OCI-LY7 (cell line): ENCODE results near the gene TMEM200B. TPM values are rescaled to one million over a fixed set of nuclear protein-coding genes. Genes with fewer than 3 reads are reported as not detected.

Experiments used
- Bru-seq: library from RNA; stranded (reverse); fragments of 400-500 nt; gene quantifications from one replicate; lab custom pipeline; 2021; lab: Mats Ljungman, UMichigan
- BruChase-seq, 2 experiments: library from RNA; stranded (reverse); fragments of 400-500 nt; gene quantifications; one replicate each; lab custom pipeline; 2021; lab: Mats Ljungman, UMichigan
- BruUV-seq: library from RNA; stranded (reverse); fragments of 400-500 nt; replicated peaks from 2 replicates; lab custom pipeline; 2021; lab: Mats Ljungman, UMichigan
- CTCF ChIA-PET: fragments of 300-600 bp; sonication (Branson Sonifier 250); formaldehyde crosslinking; loops from one replicate; lab custom pipeline; 2022; ENCODE audit warnings: antibody characterized with exemption; ENCODE audit not compliant: unreplicated experiment; lab: Charles Lee
- POLR2A ChIA-PET: fragments of 300-600 bp; sonication (Branson Sonifier 250); formaldehyde crosslinking; loops from one replicate; lab custom pipeline; 2022; ENCODE audit warnings: antibody characterized with exemption; lab: Charles Lee
- DNase-seq: peaks from one replicate; pipeline ENCODE4 v3.0.0-alpha.2; 2015; ENCODE audit warnings: low spot score
- H2AFZ ChIP-seq: fragments of 200-600 bp; sonication (generic), shearing (Covaris generic); 2 replicates; pipeline ENCODE4 v1.6.1; 2014; ENCODE audit warnings: mild to moderate bottlenecking, antibody characterized with exemption, low read length, moderate library complexity
- H3K27ac ChIP-seq: fragments of 200-600 bp; sonication (generic); 2 replicates; pipeline ENCODE4 v1.5.1; 2014; ENCODE audit warnings: mixed run types, low read depth, mild to moderate bottlenecking, moderate library complexity, low read length, inconsistent platforms; ENCODE audit not compliant: poor library complexity, severe bottlenecking
- H3K36me3 ChIP-seq: fragments of 200-600 bp; sonication (generic); 2 replicates; pipeline ENCODE4 v1.6.1; 2014; ENCODE audit warnings: mild to moderate bottlenecking, antibody characterized with exemption, low read length, moderate library complexity, mixed read lengths; ENCODE audit not compliant: insufficient read depth
- H3K4me1 ChIP-seq: fragments of 200-600 bp; sonication (generic); 2 replicates; pipeline ENCODE4 v1.5.1; 2014; ENCODE audit warnings: mild to moderate bottlenecking, low read length; ENCODE audit not compliant: insufficient read depth, poor library complexity, severe bottlenecking
- H3K4me2 ChIP-seq: fragments of 200-600 bp; sonication (generic); 2 replicates; pipeline ENCODE4 v1.6.1; 2014; ENCODE audit warnings: mild to moderate bottlenecking, low read length
- H3K4me3 ChIP-seq: fragments of 200-600 bp; sonication (generic); 2 replicates; pipeline ENCODE4 v1.5.1; 2014; ENCODE audit warnings: mild to moderate bottlenecking, low read depth, low read length; ENCODE audit not compliant: poor library complexity, severe bottlenecking
- H3K79me2 ChIP-seq: fragments of 200-600 bp; sonication (generic); 2 replicates; pipeline ENCODE4 v1.6.1; 2016; ENCODE audit warnings: low read depth, mild to moderate bottlenecking, low read length, moderate library complexity, mixed read lengths; ENCODE audit not compliant: insufficient read depth
- H3K9me2 ChIP-seq: fragments of 200-600 bp; sonication (generic); 2 replicates; pipeline ENCODE4 v1.6.1; 2016; ENCODE audit warnings: mild to moderate bottlenecking, low read length, mixed read lengths; ENCODE audit not compliant: insufficient read depth
- H3K9me3 ChIP-seq: fragments of 200-600 bp; sonication (generic); 2 replicates; pipeline ENCODE4 v1.6.1; 2014; ENCODE audit warnings: mild to moderate bottlenecking, mixed run types, low read length, mixed read lengths
- H4K20me1 ChIP-seq: fragments of 200-600 bp; sonication (generic); 2 replicates; pipeline ENCODE4 v1.6.1; 2014; ENCODE audit warnings: mild to moderate bottlenecking, antibody characterized with exemption, low read length, moderate library complexity, mixed read lengths; ENCODE audit not compliant: insufficient read depth
- EZH2phosphoT487 ChIP-seq: fragments of 200-600 bp; sonication (generic); IDR thresholded peaks from 2 replicates; pipeline ENCODE4 v1.6.1; 2018; ENCODE audit warnings: low read depth, borderline replicate concordance, mild to moderate bottlenecking, mixed run types, antibody characterized with exemption, low read length, moderate library complexity, mixed read lengths
- intact Hi-C: fragments of 100-400 bp; cut with micrococcal nuclease; formaldehyde crosslinking; loops from one replicate; pipeline ENCODE4 v1.10.0; 2022; ENCODE audit not compliant: unreplicated experiment
- long read RNA-seq: library from polyadenylated mRNA; stranded (forward); transcript quantifications from one replicate; pipeline ENCODE4 v2.0.0, GENCODE V29; 2022
- total RNA-seq, 2 experiments: library from RNA; depleted of rRNA in 1 of 2; stranded (reverse); fragments of >200 nt in 1 of 2; shearing (Covaris generic) in 1 of 2; gene quantifications; 2 replicates each; pipeline ENCODE4 v1.2.3, GENCODE V29; 2014 to 2022
- TF ChIP-seq, protein P1 (sequence below): fragments of 200-600 bp; sonication (generic); conservative IDR thresholded peaks from 2 replicates; pipeline ENCODE4 v1.5.1; 2014; ENCODE audit warnings: mild to moderate bottlenecking, antibody characterized with exemption, low read length, moderate library complexity, mixed read lengths

The TMEM200B gene
- total RNA-seq (2014; rRNA removed; shearing (Covaris generic)) (not detected in 2 replicates), total RNA-seq (2022) (not detected in 2 replicates), Bru-seq, nascent RNA (not detected), BruChase-seq, experiment 1, labeled RNA remaining after a 6-hour chase (not detected), BruChase-seq, experiment 2, labeled RNA remaining after a 2-hour chase (percentile 21 among the genes with signal in this experiment)
- long read RNA-seq: 0 reads

DNA sequence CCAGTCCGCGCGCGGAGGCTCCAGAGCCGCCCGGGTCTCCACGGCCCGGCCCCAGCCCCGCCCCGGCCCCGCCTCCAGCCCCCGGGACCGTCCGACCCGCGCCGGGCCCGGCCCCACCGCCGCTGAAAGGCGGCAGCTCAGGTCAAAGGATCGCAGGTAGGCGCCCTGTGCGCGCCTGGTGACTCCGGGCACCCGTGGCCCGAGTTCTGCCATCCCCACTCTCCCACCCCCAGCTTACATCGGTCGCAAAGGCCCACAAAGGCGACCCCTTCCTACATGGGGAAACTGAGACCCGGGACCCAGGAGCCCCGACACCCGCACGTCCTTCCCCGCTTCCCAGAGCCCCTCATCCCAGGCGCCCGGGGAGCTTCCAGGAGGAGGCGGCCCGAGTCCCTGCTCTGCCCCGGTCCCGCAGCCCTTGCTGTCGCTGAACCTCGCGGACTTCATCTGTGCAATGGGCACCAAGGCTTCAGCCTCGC, at the start of gene TMEM200B:
Gene TMEM200B (minus strand): TSS at position 17 of the 479 bp plus-strand sequence. CDS start 2,075 bp downstream, outside the sequence.
- DNase-seq: no peak
- no peaks in the 10 kb centered on the region for H3K9me2 ChIP-seq
- H3K4me2 ChIP-seq: peak within 1 kb of the TSS; percentile 66
- no peaks in the 10 kb centered on the region for H3K4me1 ChIP-seq
- H3K4me3 ChIP-seq: peak within 1 kb of the TSS; percentile 61
- intact Hi-C loops: no loop called here
- H3K9me3 ChIP-seq: no peaks in the 10 kb centered on the region
- ChIA-PET CTCF (no interaction called here), POLR2A (interaction anchor here (0.7 kb wide), 1 partner anchor 75 kb away, joined by 3 read pairs; no protein-coding TSS in a partner anchor)
- no peaks in the 10 kb centered on the region for H3K79me2 ChIP-seq
- TF ChIP-seq, protein P1, sequence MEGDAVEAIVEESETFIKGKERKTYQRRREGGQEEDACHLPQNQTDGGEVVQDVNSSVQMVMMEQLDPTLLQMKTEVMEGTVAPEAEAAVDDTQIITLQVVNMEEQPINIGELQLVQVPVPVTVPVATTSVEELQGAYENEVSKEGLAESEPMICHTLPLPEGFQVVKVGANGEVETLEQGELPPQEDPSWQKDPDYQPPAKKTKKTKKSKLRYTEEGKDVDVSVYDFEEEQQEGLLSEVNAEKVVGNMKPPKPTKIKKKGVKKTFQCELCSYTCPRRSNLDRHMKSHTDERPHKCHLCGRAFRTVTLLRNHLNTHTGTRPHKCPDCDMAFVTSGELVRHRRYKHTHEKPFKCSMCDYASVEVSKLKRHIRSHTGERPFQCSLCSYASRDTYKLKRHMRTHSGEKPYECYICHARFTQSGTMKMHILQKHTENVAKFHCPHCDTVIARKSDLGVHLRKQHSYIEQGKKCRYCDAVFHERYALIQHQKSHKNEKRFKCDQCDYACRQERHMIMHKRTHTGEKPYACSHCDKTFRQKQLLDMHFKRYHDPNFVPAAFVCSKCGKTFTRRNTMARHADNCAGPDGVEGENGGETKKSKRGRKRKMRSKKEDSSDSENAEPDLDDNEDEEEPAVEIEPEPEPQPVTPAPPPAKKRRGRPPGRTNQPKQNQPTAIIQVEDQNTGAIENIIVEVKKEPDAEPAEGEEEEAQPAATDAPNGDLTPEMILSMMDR: no peak
- TF ChIP-seq EZH2phosphoT487: no peak
- H3K27ac ChIP-seq: no peak within 1 kb of the TSS
- no peaks in the 10 kb centered on the region for H3K36me3 ChIP-seq
- no peak within 1 kb of the TSS for H2AFZ ChIP-seq
- no TSS peak for BruUV-seq
- no peaks in the 10 kb centered on the region for H4K20me1 ChIP-seq

DNA sequence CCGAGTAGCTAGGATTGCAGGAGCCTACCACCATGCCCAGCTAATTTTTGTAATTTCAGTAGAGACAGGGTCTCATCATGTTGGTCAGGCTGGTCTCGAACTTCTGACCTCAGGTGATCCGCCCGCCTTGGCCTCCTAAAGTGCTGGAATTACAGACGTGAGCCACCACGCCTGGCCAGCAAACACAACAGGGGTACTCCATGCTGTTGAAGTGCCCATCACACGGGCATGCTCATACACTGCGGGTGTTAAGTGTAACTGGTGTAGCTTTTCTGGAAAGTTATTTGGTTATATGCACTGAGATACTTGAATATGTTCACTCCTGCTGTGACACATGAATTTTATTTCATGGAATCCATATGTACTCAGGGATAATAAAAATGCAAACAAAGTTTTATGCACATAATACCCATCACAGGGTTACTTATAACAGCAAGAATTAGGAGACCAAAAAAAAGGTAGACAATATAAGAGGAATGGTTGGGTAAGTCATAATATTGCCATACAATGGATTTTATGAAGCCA, 48.8 kb upstream of the TMEM200B start:
- Histone ChIP-seq H3K4me3 (no peak overlapping the region), H4K20me1 (peaks cover 41% of the 10 kb centered on the region), H3K27ac (no peak overlapping the region), H3K4me2 (no peak overlapping the region), H3K9me2 (no peaks in the 10 kb centered on the region), H2AFZ (no peak overlapping the region), H3K9me3 (peaks cover 3% of the 10 kb centered on the region; the same call in 1 of the 2 replicates), H3K36me3 (peaks cover 91% of the 10 kb centered on the region), H3K79me2 (peaks cover 100% of the 10 kb centered on the region), H3K4me1 (peaks cover 9% of the 10 kb centered on the region)
- intact Hi-C loops: no loop called here
- ChIA-PET POLR2A (interaction anchor here (1.1 kb wide), 1 partner anchor 16 kb away, joined by 3 read pairs; no protein-coding TSS in a partner anchor), CTCF (no interaction called here)
- DNase-seq: no peak
- BruUV-seq: no TSS peak
- TF ChIP-seq EZH2phosphoT487: no peak
- TF ChIP-seq, protein P1: no peak
